HCT116 (cell line): Measurements from ENCODE around the gene HVCN1. TPM values are rescaled to one million over a fixed set of nuclear protein-coding genes. Genes with fewer than 3 reads are reported as not detected.

Experiments used
- ATAC-seq: fragments of 200-7000 bp; cut with Tn5 transposase; 2 replicates; pipeline ENCODE4 v1.9.1; 2020; ENCODE audit warnings: mild to moderate bottlenecking, moderate library complexity
- BruUV-seq: library from RNA; stranded (reverse); fragments of 400-500 nt; replicated peaks from 2 replicates; lab custom pipeline; 2021; lab: Mats Ljungman, UMichigan
- CTCF ChIA-PET: fragments of 300-600 bp; sonication (Branson Sonifier 250); formaldehyde crosslinking; loops from one replicate; lab custom pipeline; 2021; ENCODE audit warnings: antibody characterized with exemption; lab: Charles Lee
- POLR2A ChIA-PET: fragments of 300-600, 350-600 bp; sonication (Branson Sonifier 250); formaldehyde crosslinking; loops from one replicate; lab custom pipeline; 2021; ENCODE audit warnings: antibody characterized with exemption; lab: Charles Lee
- RAD21 ChIA-PET, 2 experiments: fragments of 300-600 bp; sonication (Branson Sonifier 250); formaldehyde crosslinking; loops; one replicate each; lab custom pipeline; 2023; ENCODE audit warnings: low total read pairs in 2 of 2; ENCODE audit not compliant: uncharacterized antibody in 2 of 2, unreplicated experiment in 2 of 2, low non-redundant PET in 1 of 2; lab: Charles Lee
- DNase-seq: peaks from one replicate; pipeline ENCODE4 v3.0.0-alpha.2; 2010; ENCODE audit warnings: low read depth, low spot score
- H2AFZ ChIP-seq: fragments of 200-600 bp; shearing (Covaris generic), sonication (generic); 2 replicates; pipeline ENCODE4 v1.6.1; 2017; ENCODE audit warnings: low read depth, mixed run types, mixed read lengths, antibody characterized with exemption, low read length; ENCODE audit not compliant: poor library complexity, severe bottlenecking
- H3K27ac ChIP-seq: 2 replicates; pipeline ENCODE4 v1.5.1; 2012; ENCODE audit warnings: low read depth, low read length
- H3K27me3 ChIP-seq: fragments of 200-600 bp; sonication (generic); 2 replicates; pipeline ENCODE4 v1.6.1; 2016; ENCODE audit warnings: mixed run types, low read length, mixed read lengths; ENCODE audit not compliant: insufficient read depth
- H3K36me3 ChIP-seq, 2 experiments: fragments of 200-500 bp in 1 of 2; fragments of 200-600 bp in 1 of 2; sonication (Bioruptor generic) in 1 of 2; sonication (generic) in 1 of 2; 2 replicates each; pipeline versions ENCODE4 v1.5.1 to v1.6.1; 2014 to 2016; ENCODE audit warnings: low read length in 2 of 2, inconsistent platforms in 1 of 2, mixed read lengths in 1 of 2, mixed run types in 1 of 2; ENCODE audit not compliant: insufficient read depth in 2 of 2, control insufficient read depth in 1 of 2
- H3K4me1 ChIP-seq, 2 experiments: fragments of 200-600 bp in 1 of 2; sonication (generic) in 1 of 2; 2 replicates each; pipeline versions ENCODE4 v1.5.1 to v1.6.1; 2012 to 2017; ENCODE audit warnings: low read length in 2 of 2, inconsistent platforms in 1 of 2, mild to moderate bottlenecking in 1 of 2, mixed read lengths in 1 of 2, mixed run types in 1 of 2, moderate library complexity in 1 of 2; ENCODE audit not compliant: insufficient read depth in 2 of 2, control insufficient read depth in 1 of 2
- H3K4me2 ChIP-seq: fragments of 200-600 bp; sonication (generic); 2 replicates; pipeline ENCODE4 v1.6.1; 2017; ENCODE audit warnings: mixed run types, low read length, mixed read lengths
- H3K4me3 ChIP-seq, 2 experiments: fragments of 200-600 bp in 1 of 2; sonication (generic) in 1 of 2; replicated peaks in 1 of 2; 2 replicates each; pipeline ENCODE4 v1.5.1; 2011 to 2016; ENCODE audit warnings: low read length in 2 of 2, control low read depth in 1 of 2, low read depth in 1 of 2, mild to moderate bottlenecking in 1 of 2, mixed read lengths in 1 of 2, mixed run types in 1 of 2
- H3K79me2 ChIP-seq: fragments of 200-600 bp; sonication (generic); 2 replicates; pipeline ENCODE4 v1.6.1; 2017; ENCODE audit warnings: mild to moderate bottlenecking, mixed run types, low read length, moderate library complexity, mixed read lengths; ENCODE audit not compliant: insufficient read depth
- H3K9ac ChIP-seq: fragments of 200-600 bp; sonication (generic); 2 replicates; pipeline ENCODE4 v1.6.1; 2016; ENCODE audit warnings: low read length, mixed read lengths
- H3K9me2 ChIP-seq: fragments of 200-600 bp; sonication (generic), shearing (Covaris generic); 2 replicates; pipeline ENCODE4 v1.6.1; 2017; ENCODE audit warnings: mixed run types, mild to moderate bottlenecking, moderate library complexity; ENCODE audit not compliant: insufficient read depth
- H3K9me3 ChIP-seq, 2 experiments: fragments of 200-500 bp in 1 of 2; fragments of 200-600 bp in 1 of 2; sonication (Bioruptor generic) in 1 of 2; sonication (generic) in 1 of 2; 2 replicates each; pipeline ENCODE4 v1.6.1; 2014 to 2017; ENCODE audit warnings: low read length in 2 of 2, mixed read lengths in 2 of 2, inconsistent platforms in 1 of 2, low read depth in 1 of 2, mild to moderate bottlenecking in 1 of 2, mixed run types in 1 of 2, moderate library complexity in 1 of 2; ENCODE audit not compliant: control insufficient read depth in 1 of 2, insufficient read depth in 1 of 2
- H4K20me1 ChIP-seq: fragments of 200-600 bp; sonication (generic), shearing (Covaris generic); 2 replicates; pipeline ENCODE4 v1.6.1; 2017; ENCODE audit warnings: mixed run types, mild to moderate bottlenecking, moderate library complexity; ENCODE audit not compliant: insufficient read depth
- CEBPB ChIP-seq: IDR thresholded peaks from 2 replicates; pipeline ENCODE4 v1.6.1; 2012; ENCODE audit warnings: low read depth
- EZH2phosphoT487 ChIP-seq: fragments of 200-600 bp; IDR thresholded peaks from 2 replicates; pipeline ENCODE4 v1.6.1; 2018; ENCODE audit warnings: antibody characterized with exemption, borderline replicate concordance
- FOSL1 ChIP-seq: IDR thresholded peaks from 2 replicates; pipeline ENCODE4 v1.6.1; 2012; ENCODE audit warnings: low read depth
- POLR2A ChIP-seq: IDR thresholded peaks from 2 replicates; pipeline ENCODE4 v1.7.0; 2011; ENCODE audit warnings: borderline replicate concordance; ENCODE audit not compliant: insufficient read depth, insufficient read length; ENCODE audit errors: extremely low read depth
- RAD21 ChIP-seq: IDR thresholded peaks from 2 replicates; pipeline ENCODE4 v1.6.1; 2012; ENCODE audit warnings: low read depth, mild to moderate bottlenecking
- SRF ChIP-seq: IDR thresholded peaks from 2 replicates; pipeline ENCODE4 v1.6.1; 2012; ENCODE audit warnings: low read depth
- TCF7L2 ChIP-seq: IDR thresholded peaks from 2 replicates; pipeline ENCODE4 v1.7.0; 2011; ENCODE audit warnings: borderline replicate concordance, inconsistent platforms; ENCODE audit not compliant: insufficient read depth, insufficient read length; ENCODE audit errors: extremely low read depth
- intact Hi-C: fragments of 100-400 bp; cut with micrococcal nuclease; formaldehyde crosslinking; loops from 2 replicates; pipeline ENCODE4 v1.10.0; 2022
- total RNA-seq: library from RNA; stranded (reverse); gene quantifications from one replicate; pipeline ENCODE4 v1.2.1, GENCODE V29; 2021; ENCODE audit not compliant: unreplicated experiment
- TF ChIP-seq, protein P1 (sequence below): IDR thresholded peaks from 2 replicates; pipeline ENCODE4 v1.6.1; 2012; ENCODE audit warnings: low read depth
- TF ChIP-seq, protein P2 (sequence below): IDR thresholded peaks from 2 replicates; pipeline ENCODE4 v1.6.1; 2012

Gene HVCN1
- total RNA-seq, 1 experiment from 2014 or later: 0.15 TPM

DNA sequence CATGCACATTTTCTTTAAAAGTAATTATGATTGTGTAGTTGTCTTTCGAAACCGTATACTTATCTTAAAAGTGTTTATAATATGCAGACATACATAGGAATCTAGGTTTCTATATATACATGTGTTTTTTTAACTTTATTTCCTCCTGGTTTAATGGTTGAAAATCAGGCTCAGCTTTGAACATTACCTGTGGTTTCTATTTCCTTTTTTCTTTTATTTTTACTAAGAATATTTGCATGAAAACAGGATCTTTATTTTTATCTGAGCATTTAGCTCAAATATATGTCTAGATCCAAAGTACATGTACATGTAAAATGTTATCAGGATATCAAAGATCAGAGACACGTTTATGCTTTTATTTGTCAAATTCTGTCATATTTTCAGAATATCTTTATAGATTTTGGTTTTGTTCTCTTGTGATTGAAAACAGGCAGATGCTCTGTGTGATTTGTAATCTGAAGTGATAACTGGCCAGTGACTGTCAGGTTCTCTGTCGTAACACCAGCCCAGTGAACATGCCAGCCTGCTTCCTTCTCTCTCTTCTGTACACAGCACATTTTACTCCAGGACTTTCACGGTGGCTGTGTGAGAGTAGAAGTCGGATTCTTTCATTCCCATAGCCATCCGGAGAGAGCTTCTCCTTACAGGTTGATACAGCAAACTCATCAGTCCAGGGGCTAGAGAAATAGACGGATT lies 61.3 kb downstream of the HVCN1 start (continued):
- TF ChIP-seq, protein P1, sequence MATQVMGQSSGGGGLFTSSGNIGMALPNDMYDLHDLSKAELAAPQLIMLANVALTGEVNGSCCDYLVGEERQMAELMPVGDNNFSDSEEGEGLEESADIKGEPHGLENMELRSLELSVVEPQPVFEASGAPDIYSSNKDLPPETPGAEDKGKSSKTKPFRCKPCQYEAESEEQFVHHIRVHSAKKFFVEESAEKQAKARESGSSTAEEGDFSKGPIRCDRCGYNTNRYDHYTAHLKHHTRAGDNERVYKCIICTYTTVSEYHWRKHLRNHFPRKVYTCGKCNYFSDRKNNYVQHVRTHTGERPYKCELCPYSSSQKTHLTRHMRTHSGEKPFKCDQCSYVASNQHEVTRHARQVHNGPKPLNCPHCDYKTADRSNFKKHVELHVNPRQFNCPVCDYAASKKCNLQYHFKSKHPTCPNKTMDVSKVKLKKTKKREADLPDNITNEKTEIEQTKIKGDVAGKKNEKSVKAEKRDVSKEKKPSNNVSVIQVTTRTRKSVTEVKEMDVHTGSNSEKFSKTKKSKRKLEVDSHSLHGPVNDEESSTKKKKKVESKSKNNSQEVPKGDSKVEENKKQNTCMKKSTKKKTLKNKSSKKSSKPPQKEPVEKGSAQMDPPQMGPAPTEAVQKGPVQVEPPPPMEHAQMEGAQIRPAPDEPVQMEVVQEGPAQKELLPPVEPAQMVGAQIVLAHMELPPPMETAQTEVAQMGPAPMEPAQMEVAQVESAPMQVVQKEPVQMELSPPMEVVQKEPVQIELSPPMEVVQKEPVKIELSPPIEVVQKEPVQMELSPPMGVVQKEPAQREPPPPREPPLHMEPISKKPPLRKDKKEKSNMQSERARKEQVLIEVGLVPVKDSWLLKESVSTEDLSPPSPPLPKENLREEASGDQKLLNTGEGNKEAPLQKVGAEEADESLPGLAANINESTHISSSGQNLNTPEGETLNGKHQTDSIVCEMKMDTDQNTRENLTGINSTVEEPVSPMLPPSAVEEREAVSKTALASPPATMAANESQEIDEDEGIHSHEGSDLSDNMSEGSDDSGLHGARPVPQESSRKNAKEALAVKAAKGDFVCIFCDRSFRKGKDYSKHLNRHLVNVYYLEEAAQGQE: no peak
- TF ChIP-seq, protein P2, sequence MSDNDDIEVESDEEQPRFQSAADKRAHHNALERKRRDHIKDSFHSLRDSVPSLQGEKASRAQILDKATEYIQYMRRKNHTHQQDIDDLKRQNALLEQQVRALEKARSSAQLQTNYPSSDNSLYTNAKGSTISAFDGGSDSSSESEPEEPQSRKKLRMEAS: no peak

DNA sequence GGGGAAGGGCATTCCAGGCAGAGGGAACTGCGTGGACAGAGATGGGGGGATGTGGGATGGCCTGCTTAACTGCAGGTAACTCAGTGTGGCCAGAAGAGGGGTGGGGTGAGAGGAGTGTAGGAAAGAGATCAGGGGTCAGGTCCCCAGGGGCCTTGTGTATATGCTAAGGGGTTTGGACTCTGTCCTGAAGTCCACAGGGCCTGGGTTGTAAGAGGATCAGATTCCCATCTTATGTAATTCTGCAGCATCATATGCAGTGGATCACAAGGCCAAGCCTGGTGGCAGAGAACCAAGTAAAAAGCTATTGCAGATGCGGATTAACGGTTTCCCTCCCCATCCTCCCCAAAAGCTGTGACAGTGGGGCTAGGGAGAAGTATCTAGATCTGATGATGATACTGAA lies 66.3 kb downstream of the HVCN1 start:
- Histone ChIP-seq H2AFZ (no peak overlapping the region), H3K9me3 (no peaks in the 10 kb centered on the region), H3K27ac (no peak overlapping the region), H3K4me1 (no peaks in the 10 kb centered on the region), H3K27me3 (no peaks in the 10 kb centered on the region), H3K36me3 (no peaks in the 10 kb centered on the region), H3K9me2 (no peaks in the 10 kb centered on the region), H3K4me2 (no peak overlapping the region), H3K4me3 (no peak overlapping the region), H3K79me2 (no peaks in the 10 kb centered on the region), H4K20me1 (no peaks in the 10 kb centered on the region), H3K9ac (no peak overlapping the region)
- no TSS peak for BruUV-seq
- ATAC-seq (no peak), DNase-seq (no peak)
- intact Hi-C loops: no loop called here
- CTCF ChIA-PET: no interaction called here
- no peak for TF ChIP-seq RAD21
- TF ChIP-seq CEBPB: no peak
- no peak for TF ChIP-seq SRF
- no peak for TF ChIP-seq EZH2phosphoT487
- no peak for TF ChIP-seq FOSL1
- TF ChIP-seq TCF7L2: no peak
- TF ChIP-seq, protein P2: no peak
- TF ChIP-seq POLR2A: no peak
- POLR2A ChIA-PET: no interaction called here
- RAD21 ChIA-PET: no interaction called here
